ENCODE measurements around the gene CRYBA2. TPM values are rescaled to one million over a fixed set of nuclear protein-coding genes. Genes with fewer than 3 reads are reported as not detected.

The CRYBA2 gene
- total and polyA plus RNA-seq, 9 of the 15 experiments (the other 6 are each of a cell fraction or from before 2014, with no cell fraction given) = 0.11 to 1.8 (median 0.62) TPM; not detected in 5

DNA sequence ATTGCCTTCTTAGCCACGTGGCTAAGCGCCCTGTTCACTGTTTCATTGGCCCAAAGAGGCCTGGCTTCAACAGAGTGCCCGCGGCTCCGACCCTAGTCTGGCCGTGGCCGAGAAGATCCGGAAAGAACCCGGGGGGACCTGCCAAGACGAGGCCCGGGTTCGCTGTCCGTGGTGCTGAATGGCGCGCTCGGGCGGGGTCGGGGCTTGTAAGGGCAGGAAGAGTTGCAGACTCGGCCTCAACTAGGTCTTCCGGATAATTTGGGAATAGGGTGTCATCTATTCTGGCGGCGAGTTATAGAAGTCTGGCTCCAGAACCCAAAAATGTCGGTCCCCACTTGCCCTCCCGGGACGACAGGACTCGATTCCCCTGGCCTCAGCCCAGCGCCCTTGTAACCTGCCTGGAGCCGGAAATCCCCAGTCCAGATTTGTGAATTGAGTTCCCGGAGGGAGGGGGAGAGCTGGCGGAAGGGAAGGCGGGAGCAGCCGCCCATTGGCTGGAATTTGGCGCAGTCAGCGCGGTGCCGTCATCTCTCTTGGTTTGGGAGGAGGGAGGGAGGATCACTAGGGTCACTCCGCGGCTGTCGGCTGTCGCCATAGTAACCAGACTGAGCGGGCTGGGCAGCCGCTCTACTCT lies 30.2 kb downstream of the CRYBA2 start (continued):
- TF ChIP-seq, protein P1, sequence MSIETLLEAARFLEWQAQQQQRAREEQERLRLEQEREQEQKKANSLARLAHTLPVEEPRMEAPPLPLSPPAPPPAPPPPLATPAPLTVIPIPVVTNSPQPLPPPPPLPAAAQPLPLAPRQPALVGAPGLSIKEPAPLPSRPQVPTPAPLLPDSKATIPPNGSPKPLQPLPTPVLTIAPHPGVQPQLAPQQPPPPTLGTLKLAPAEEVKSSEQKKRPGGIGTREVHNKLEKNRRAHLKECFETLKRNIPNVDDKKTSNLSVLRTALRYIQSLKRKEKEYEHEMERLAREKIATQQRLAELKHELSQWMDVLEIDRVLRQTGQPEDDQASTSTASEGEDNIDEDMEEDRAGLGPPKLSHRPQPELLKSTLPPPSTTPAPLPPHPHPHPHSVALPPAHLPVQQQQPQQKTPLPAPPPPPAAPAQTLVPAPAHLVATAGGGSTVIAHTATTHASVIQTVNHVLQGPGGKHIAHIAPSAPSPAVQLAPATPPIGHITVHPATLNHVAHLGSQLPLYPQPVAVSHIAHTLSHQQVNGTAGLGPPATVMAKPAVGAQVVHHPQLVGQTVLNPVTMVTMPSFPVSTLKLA (conservative IDR thresholded peaks at IDR 0.05) = peak in 1 of 2 experiments; percentile 40; a peak in 2 of 4 replicates
- TF ChIP-seq ARID1B (IDR thresholded peaks at IDR 0.05) (no peak), TFAM (CRISPR knock-in tag; conservative IDR thresholded peaks at IDR 0.05) (no peak), SMARCA4 (IDR thresholded peaks at IDR 0.05) (no peak), ZNF696 (CRISPR knock-in tag; conservative IDR thresholded peaks at IDR 0.05) (no peak), BCL6 (CRISPR knock-in tag; IDR thresholded peaks at IDR 0.05) (no peak), SMAD4 (CRISPR knock-in tag; conservative IDR thresholded peaks at IDR 0.05) (0 out of 2 replicates have a peak, but pooled peaks have one; percentile 48), KLF16 (IDR thresholded peaks at IDR 0.05) (no peak), TAF9B (IDR thresholded peaks at IDR 0.05; ENCODE audit: partially characterized antibody) (no peak), EHMT2 (IDR thresholded peaks at IDR 0.05) (peak; percentile 98), SMAD2 (IDR thresholded peaks at IDR 0.05; ENCODE audit: low read depth, low read length) (no peak), MEIS2 (IDR thresholded peaks at IDR 0.05; ENCODE audit: partially characterized antibody) (no peak), HNRNPH1 (optimal IDR thresholded peaks at IDR 0.05; ENCODE audit: low read depth, low read length) (no peak), C11orf30 (IDR thresholded peaks at IDR 0.05; ENCODE audit: low read depth) (no peak; the same call in 1 of the 2 replicates), ETV6 (IDR thresholded peaks at IDR 0.05; ENCODE audit: borderline replicate concordance in 1 of 2, low read depth in 2 of 2, low read length in 1 of 2) (no peak), ETV6 (CRISPR knock-in tag; IDR thresholded peaks at IDR 0.05; ENCODE audit: borderline replicate concordance) (no peak), ZNF79 (CRISPR knock-in tag; IDR thresholded peaks at IDR 0.05; ENCODE audit: low read depth) (no peak), NFIC (IDR thresholded peaks at IDR 0.05) (no peak), ARNT (IDR thresholded peaks at IDR 0.05) (no peak), U2AF1 (optimal IDR thresholded peaks at IDR 0.05; ENCODE audit: low read depth, low read length) (no peak), SOX6 (IDR thresholded peaks at IDR 0.05) (no peak), COPS2 (conservative IDR thresholded peaks at IDR 0.05) (no peak), RBM14 (IDR thresholded peaks at IDR 0.05; ENCODE audit: borderline replicate concordance, insufficient read depth, low read depth, low read length) (no peak)
- TF ChIP-seq, protein P2, sequence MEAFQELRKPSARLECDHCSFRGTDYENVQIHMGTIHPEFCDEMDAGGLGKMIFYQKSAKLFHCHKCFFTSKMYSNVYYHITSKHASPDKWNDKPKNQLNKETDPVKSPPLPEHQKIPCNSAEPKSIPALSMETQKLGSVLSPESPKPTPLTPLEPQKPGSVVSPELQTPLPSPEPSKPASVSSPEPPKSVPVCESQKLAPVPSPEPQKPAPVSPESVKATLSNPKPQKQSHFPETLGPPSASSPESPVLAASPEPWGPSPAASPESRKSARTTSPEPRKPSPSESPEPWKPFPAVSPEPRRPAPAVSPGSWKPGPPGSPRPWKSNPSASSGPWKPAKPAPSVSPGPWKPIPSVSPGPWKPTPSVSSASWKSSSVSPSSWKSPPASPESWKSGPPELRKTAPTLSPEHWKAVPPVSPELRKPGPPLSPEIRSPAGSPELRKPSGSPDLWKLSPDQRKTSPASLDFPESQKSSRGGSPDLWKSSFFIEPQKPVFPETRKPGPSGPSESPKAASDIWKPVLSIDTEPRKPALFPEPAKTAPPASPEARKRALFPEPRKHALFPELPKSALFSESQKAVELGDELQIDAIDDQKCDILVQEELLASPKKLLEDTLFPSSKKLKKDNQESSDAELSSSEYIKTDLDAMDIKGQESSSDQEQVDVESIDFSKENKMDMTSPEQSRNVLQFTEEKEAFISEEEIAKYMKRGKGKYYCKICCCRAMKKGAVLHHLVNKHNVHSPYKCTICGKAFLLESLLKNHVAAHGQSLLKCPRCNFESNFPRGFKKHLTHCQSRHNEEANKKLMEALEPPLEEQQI (IDR thresholded peaks at IDR 0.05) = no peak
- TF ChIP-seq, protein P3, sequence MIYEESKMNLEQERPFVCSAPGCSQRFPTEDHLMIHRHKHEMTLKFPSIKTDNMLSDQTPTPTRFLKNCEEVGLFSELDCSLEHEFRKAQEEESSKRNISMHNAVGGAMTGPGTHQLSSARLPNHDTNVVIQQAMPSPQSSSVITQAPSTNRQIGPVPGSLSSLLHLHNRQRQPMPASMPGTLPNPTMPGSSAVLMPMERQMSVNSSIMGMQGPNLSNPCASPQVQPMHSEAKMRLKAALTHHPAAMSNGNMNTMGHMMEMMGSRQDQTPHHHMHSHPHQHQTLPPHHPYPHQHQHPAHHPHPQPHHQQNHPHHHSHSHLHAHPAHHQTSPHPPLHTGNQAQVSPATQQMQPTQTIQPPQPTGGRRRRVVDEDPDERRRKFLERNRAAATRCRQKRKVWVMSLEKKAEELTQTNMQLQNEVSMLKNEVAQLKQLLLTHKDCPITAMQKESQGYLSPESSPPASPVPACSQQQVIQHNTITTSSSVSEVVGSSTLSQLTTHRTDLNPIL (CRISPR knock-in tag; IDR thresholded peaks at IDR 0.05) = no peak
- TF ChIP-seq, protein P4, sequence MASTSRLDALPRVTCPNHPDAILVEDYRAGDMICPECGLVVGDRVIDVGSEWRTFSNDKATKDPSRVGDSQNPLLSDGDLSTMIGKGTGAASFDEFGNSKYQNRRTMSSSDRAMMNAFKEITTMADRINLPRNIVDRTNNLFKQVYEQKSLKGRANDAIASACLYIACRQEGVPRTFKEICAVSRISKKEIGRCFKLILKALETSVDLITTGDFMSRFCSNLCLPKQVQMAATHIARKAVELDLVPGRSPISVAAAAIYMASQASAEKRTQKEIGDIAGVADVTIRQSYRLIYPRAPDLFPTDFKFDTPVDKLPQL (IDR thresholded peaks at IDR 0.05; ENCODE audit: extremely low read depth, insufficient read length) = no peak

All from K562 (cell line).